Muscle of leg (tissue), 11 donors: ENCODE measurements around the gene MRTFB. TPM values are rescaled to one million over a fixed set of nuclear protein-coding genes. Genes with fewer than 3 reads are reported as not detected.

Source experiments
- DNase-seq: peaks from one replicate; pipeline ENCODE4 v3.0.0; 2013
- H3K27ac ChIP-seq: one replicate; pipeline ENCODE4 v1.5.1; 2013; ENCODE audit warnings: mild to moderate bottlenecking, low read length, control low read depth
- H3K27me3 ChIP-seq: one replicate; pipeline ENCODE4 v1.6.1; 2013; ENCODE audit warnings: low read length; ENCODE audit not compliant: control insufficient read depth, insufficient read depth
- H3K36me3 ChIP-seq: one replicate; pipeline ENCODE4 v1.6.1; 2013; ENCODE audit warnings: low read length; ENCODE audit not compliant: control insufficient read depth, insufficient read depth
- H3K4me1 ChIP-seq: one replicate; pipeline ENCODE4 v1.6.1; 2013; ENCODE audit warnings: low read length; ENCODE audit not compliant: control insufficient read depth, insufficient read depth
- H3K4me3 ChIP-seq: one replicate; pipeline ENCODE4 v1.5.1; 2013; ENCODE audit warnings: low read length, control low read depth
- H3K9me3 ChIP-seq: replicated peaks from 2 replicates; pipeline ENCODE4 v1.6.1; 2013; ENCODE audit warnings: low read depth, low read length; ENCODE audit not compliant: control insufficient read depth
- WGBS: methylation state at CpG from one replicate; pipeline ENCODE4 v1.1.5; 2013; ENCODE audit warnings: missing lambda C conversion rate; ENCODE audit not compliant: insufficient coverage; 5-methylcytosine and 5-hydroxymethylcytosine counted together
- polyA plus RNA-seq, 8 donors: library from polyadenylated mRNA; unstranded; fragments of 120-200 nt; gene quantifications; one replicate each; pipeline versions ENCODE4 v1.2.1 to v1.2.3, GENCODE V29; 2013; ENCODE audit warnings: inconsistent platforms in 1 of 8, low replicate concordance in 1 of 8; ENCODE audit not compliant: insufficient read length in 8 of 8, insufficient read depth in 1 of 8
- total RNA-seq: library from RNA; stranded (reverse); fragments of 120-200 nt; gene quantifications from one replicate; pipeline ENCODE4 v1.2.4, GENCODE V29; 2013

Gene MRTFB
- total and polyA plus RNA-seq, 9 donors = 12.4 to 22.3 (median 17.0) TPM

DNA sequence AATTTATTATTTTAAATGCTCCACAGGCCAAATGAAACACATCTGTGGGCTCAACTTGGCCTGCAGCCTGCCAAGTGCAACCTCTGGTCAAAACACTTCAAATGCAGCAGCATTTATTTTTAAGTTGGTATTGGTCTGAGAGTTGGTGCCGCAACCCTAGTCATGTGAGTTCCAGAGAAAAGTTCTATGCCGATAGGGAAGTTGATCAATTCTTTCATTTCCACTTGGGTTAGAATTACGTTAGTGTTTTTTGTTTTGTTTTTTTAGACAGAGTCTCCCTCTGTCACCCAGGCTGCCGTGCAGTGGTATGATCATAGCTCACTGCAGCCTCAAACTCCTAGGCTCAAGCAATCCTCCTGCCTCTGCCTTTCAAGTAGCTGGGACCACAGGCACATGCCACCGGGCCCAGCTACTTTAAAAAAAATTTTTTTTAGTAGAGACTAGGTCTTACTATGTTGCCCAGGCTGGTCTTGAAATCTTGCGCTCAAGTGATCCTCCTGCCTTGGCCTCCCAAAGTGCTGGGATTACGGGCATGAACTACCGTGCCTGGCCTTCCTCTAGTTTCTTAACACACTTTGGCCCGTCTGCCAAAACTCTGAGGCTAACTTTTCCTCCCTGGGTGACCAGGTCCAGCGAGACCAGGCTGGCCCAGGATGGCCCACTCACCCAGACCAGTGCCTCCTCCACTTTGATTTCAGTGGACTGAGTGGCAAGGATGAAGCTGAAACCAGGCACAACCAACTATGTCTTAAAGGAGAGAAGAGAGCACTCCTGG lies 221.1 kb downstream of the MRTFB start:
- no peak for DNase-seq
- H3K9me3 ChIP-seq = peaks cover 10% of the 10 kb centered on the region
- no peaks in the 10 kb centered on the region for H3K4me1 ChIP-seq
- whole genome bisulfite sequencing = 74% methylated on average over 6 of the region's 10 CpGs
- H3K27me3 ChIP-seq = no peaks in the 10 kb centered on the region
- no peaks in the 10 kb centered on the region for H3K36me3 ChIP-seq
- no peak overlapping the region for H3K4me3 ChIP-seq
- no peak overlapping the region for H3K27ac ChIP-seq

DNA sequence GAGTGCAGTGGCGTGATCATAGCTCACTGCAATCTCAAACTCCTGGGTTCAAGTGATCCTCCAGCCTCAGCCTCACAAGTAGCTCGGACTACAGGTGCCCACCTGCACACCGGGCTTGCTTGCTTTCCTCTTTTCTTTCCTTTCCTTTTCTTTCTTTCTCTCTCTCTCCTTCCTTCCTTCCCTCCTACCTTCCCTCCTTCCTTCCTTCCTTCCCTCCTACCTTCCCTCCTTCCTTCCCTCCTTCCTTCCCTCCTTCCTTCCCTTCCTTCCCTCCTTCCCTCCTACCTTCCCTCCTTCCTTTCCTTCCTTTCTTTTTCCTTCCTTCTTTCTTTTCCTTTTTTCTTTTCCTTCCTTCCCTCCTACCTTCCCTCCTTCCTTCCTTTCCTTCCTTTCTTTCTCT lies 225.5 kb downstream of the MRTFB start:
- H3K27me3 ChIP-seq = peaks cover 5% of the 10 kb centered on the region
- WGBS = 84% methylated on average over 3 of the region's 3 CpGs
- no peaks in the 10 kb centered on the region for H3K9me3 ChIP-seq
- no peak overlapping the region for H3K4me3 ChIP-seq
- no peak overlapping the region for H3K27ac ChIP-seq
- peaks cover 11% of the 10 kb centered on the region for H3K4me1 ChIP-seq
- H3K36me3 ChIP-seq = no peaks in the 10 kb centered on the region
- DNase-seq = no peak

DNA sequence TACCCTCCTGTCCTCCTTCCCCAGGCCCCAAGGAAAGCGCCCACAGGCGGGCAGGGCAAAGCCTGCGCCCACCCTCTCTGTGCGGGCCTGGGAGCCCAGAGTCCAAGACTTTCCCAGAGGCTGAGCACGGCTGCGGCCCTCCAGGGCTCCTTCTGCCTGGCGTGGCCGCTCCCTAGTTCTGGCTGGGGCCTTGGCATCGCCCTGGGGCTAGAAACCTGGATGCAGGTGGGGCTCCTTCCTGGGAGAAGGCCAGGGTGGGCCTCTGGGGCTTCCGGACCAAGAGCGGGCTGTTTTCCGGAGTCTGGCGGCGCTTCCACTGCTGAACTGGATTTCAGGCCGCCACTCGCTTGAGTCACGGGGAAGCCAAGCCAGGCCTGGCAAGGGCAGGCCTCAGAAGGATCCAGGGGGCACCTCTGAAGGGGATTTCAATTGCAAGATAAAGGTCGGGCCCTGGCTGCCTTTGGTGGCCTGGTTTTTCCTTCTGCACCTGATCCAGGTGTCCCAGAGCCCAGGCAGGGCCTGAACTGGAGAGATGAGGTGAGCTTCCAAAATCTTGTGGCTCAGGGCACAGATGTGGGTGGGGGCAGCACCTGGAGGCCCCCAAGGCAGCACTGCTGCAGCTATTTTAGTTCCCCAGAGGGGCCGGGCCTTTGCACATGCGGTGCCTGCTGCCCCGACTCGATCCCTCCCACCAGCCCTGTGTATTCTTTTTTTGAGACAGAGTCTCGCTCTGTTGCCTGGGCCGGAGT lies 227.4 kb downstream of the MRTFB start:
- Histone ChIP-seq H3K4me3 (no peak overlapping the region), H3K9me3 (no peaks in the 10 kb centered on the region), H3K4me1 (peaks cover 15% of the 10 kb centered on the region), H3K27ac (no peak overlapping the region), H3K27me3 (peaks cover 17% of the 10 kb centered on the region), H3K36me3 (no peaks in the 10 kb centered on the region)
- no peak for DNase-seq
- WGBS = 89% methylated on average over 22 of the region's 24 CpGs

DNA sequence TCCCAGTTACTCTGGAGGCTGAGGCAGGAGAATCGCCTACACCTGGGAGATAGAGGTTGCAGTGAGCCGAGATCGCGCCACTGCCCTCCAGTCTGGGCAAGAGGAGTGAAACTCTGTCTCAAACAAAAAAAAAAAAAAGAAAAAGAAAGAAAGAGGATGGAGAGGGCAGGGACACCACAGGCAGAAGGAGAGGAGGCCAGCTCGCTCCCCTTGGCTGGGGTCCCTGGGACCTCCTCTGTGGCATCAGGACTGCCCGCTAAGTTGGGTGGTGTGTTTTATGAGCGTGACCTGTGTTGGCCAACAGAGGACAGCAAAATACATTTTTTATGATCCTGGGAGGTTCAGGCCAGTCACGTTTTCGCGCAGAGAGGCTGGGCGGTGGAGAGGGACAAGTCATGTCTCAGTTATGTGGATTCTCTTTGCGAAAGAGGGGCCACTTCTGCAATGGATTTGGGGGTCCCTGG lies 229.6 kb downstream of the MRTFB start:
- DNase-seq = peak; percentile 89
- H3K27ac ChIP-seq = no peak overlapping the region
- peaks cover 20% of the 10 kb centered on the region for H3K4me1 ChIP-seq
- no peaks in the 10 kb centered on the region for H3K36me3 ChIP-seq
- WGBS = 23% methylated on average over 11 of the region's 12 CpGs
- peaks cover 21% of the 10 kb centered on the region for H3K27me3 ChIP-seq
- no peak overlapping the region for H3K4me3 ChIP-seq
- H3K9me3 ChIP-seq = no peaks in the 10 kb centered on the region

DNA sequence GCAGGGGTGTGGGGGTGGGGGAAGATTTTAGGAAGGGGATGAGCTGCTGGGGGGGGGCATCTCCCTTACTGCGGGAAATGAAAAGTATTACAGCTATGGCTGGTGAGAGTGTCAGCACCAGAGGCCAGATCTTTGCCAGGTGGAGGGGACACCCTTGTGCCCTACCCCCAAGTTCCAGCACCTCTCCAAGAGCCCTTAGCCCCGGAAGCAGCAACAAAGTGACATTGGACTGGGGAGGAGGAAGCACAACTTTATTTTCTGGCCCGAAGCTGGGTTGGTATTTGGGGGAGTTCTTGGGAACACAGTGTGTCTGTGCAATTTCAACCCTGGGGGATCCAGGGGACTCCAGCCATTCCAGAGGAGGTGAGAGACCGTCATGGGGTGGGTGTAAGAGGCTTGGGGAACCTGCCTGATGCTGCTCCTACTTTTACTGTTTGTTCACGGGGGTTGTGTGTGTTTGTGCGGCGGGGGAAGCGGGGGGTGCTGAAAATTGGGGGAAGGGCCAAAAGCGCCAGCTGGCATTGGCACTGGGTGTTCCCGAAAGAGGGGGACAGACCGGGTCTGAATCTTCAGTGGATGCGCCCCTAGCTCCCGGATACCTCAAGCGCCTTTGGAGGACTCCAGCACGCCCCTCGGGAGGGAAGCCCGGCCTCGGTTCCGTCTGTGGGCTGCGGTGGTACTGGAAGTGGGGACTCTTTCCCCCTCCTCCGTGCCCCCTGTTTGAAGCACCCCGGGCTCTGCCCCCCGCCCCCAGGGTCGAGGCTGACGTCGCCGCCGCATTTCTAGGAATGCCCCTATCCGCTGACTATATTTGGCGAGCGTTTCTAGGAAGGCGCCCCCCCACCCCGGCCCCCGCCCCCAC lies 230.3 kb downstream of the MRTFB start:
- Histone ChIP-seq H3K27ac (peak overlapping the region; percentile 59), H3K4me1 (peaks cover 21% of the 10 kb centered on the region), H3K4me3 (peak overlapping the region; percentile 56), H3K36me3 (no peaks in the 10 kb centered on the region), H3K9me3 (no peaks in the 10 kb centered on the region), H3K27me3 (peaks cover 21% of the 10 kb centered on the region)
- DNase-seq = peak; percentile 44
- WGBS = under 1% methylated on average over 13 of the region's 34 CpGs

DNA sequence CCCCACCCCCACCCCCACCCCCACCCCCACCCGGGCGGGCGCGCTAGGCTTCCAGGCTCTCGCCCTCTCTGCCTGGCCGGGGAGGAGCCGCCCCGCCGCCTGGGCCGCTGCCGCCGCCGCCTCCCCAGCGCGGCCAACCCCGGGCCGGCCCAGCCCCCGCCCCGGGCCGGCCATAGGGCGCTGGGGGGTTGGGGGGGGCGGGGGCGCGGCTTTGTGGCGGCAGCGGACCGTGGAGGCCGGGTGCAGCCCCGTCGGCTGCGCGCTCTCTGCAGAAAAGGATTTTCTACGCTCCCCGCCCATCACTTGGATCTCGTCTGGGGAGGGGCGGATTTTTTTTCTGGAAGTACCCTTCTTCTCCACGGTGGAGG lies 230.9 kb downstream of the MRTFB start:
- Histone ChIP-seq H3K27ac (no peak overlapping the region), H3K4me3 (peak overlapping the region; percentile 73), H3K27me3 (peaks cover 23% of the 10 kb centered on the region), H3K9me3 (no peaks in the 10 kb centered on the region), H3K4me1 (peaks cover 27% of the 10 kb centered on the region), H3K36me3 (no peaks in the 10 kb centered on the region)
- WGBS = 0% methylated on average over 8 of the region's 37 CpGs
- peak; percentile 78 for DNase-seq

DNA sequence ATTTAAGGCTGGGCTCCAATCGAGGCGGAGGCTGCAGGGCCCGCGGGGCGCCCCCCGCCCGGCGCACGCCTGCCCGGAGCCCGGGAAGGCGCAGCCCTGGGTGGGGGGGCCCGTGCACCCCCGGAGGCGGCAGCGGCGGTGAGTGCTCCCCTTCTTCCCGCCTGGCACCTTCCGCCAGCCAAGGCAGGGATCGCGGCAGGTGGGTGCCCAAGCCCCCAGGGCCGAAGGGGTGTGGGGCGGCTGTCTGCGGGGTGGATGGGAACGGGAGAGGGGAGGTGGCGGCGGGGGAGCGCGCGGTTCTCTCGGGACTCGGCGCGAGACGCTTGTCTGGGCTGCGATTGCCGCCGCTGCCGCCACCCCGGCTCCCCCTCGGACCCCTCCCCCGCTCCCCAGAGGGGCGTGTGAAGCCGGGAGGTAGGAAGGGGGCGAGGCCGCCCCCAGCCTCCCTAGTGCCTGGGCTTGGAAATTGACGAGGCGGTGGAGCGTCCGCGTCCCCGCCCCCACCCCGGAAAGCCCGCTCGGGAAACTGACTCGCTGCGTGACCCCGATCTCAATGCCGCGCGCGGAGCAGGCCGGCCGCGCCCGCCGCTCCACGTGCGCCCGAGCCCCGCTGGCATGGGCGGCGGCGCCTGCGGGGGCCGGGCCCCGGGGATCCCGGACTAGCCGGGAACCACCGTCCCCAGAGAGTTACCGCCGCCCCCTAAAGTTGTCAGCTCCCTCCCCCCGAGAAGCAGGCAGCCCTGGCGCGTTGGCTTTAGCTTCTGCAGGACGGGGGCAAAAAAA lies 231.5 kb downstream of the MRTFB start:
- under 1% methylated on average over 58 of the region's 86 CpGs for WGBS
- Histone ChIP-seq H3K4me1 (peaks cover 33% of the 10 kb centered on the region), H3K4me3 (peak overlapping the region; percentile 73), H3K27me3 (peaks cover 23% of the 10 kb centered on the region), H3K27ac (no peak overlapping the region), H3K36me3 (no peaks in the 10 kb centered on the region), H3K9me3 (no peaks in the 10 kb centered on the region)
- DNase-seq = peak; percentile 36

DNA sequence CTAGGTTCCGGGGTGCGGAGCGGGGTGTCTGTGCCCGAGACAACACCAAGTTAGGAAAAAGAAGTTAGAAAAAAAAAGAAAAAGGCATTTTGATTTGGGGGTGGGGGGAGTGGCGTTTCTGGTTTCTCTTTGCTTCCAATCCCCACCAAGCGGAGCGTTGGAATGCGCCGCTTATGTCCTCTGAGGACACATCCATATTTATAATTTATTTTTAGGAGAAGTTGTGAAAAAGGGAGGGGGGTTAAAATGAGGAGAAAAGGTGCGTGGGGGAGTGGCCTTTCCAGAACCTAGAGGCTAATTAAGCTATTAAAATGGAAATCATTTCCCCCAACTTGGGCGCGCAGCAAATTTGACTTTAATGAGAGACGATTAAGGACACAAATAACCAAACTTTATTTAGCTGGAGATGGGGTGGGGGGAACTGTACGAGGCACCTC lies 232.1 kb downstream of the MRTFB start:
- H3K9me3 ChIP-seq = no peaks in the 10 kb centered on the region
- no CpG with 5 or more reads among the region's 14 CpGs for WGBS
- peaks cover 37% of the 10 kb centered on the region for H3K4me1 ChIP-seq
- H3K36me3 ChIP-seq = no peaks in the 10 kb centered on the region
- H3K27ac ChIP-seq = no peak overlapping the region
- peaks cover 23% of the 10 kb centered on the region for H3K27me3 ChIP-seq
- H3K4me3 ChIP-seq = peak overlapping the region; percentile 73
- peak; percentile 44 for DNase-seq

DNA sequence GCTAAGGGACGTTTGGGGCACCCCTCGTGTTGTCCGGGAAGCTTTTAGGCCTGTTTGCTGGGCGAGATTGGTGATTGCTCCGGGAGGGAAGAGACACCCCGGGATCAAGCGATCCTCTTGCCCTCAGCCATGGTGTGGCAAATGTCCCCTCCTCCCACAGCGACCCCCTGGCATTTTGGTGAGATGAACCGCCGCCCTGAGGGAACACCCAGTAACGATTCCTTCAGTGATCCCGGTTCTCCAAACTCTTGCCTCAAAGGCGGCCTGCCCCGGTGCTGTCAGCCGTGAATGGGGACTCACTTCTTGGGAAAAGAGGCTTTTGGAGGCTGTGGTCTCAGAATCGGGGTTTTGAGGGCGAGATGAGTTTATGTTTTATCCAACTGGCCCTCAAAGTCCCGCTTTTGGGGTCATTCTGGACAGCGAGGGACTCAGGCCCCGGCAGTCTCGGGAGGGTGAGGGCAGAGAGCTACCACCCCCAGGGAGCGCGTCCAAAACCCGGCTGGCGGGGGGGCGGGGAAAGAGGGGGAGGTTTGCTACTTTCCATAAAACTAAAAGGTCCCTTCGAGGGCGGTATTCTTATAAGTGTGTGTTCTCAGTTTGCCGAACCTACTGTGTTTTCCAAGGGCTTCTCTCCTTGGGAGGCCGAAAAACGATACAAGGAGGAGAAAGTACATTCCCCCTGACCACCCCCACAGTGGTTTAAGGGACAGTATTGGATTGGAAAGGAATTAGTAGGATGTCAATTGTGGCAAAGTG lies 232.7 kb downstream of the MRTFB start:
- WGBS = 23% methylated on average over 18 of the region's 31 CpGs
- Histone ChIP-seq H3K36me3 (no peaks in the 10 kb centered on the region), H3K27ac (no peak overlapping the region), H3K4me1 (peaks cover 40% of the 10 kb centered on the region), H3K4me3 (peak overlapping the region; percentile 73), H3K9me3 (no peaks in the 10 kb centered on the region), H3K27me3 (peaks cover 23% of the 10 kb centered on the region)
- DNase-seq = no peak
